GM12878 (cell line): ENCODE results near the gene OSBPL10. TPM values are rescaled to one million over a fixed set of nuclear protein-coding genes. Genes with fewer than 3 reads are reported as not detected.

Experiments
- CBX5 ChIP-seq: sonication (generic); IDR thresholded peaks from 2 replicates; pipeline ENCODE4 v1.6.1; 2016; ENCODE audit warnings: low read depth, moderate library complexity, mild to moderate bottlenecking, inconsistent platforms
- CREB1 ChIP-seq: IDR thresholded peaks from 2 replicates; pipeline ENCODE4 v1.6.1; 2012; ENCODE audit warnings: low read depth, mild to moderate bottlenecking, inconsistent platforms
- RUNX3 ChIP-seq: IDR thresholded peaks from 2 replicates; pipeline ENCODE4 v1.6.1; 2012; ENCODE audit warnings: low read length, inconsistent platforms
- YY1 ChIP-seq: IDR thresholded peaks from 2 replicates; pipeline ENCODE4 v1.6.1; 2011; ENCODE audit warnings: low read depth, mild to moderate bottlenecking, low read length
- polyA plus RNA-seq, 11 experiments: library from polyadenylated mRNA; depleted of rRNA in 4 of 11; unstranded in 6 of 11; stranded (reverse) in 5 of 11; fragments of >200 nt; fragmentation: Nextera tagmentation in 4 of 11; fragmentation: Illumina TruSeq in 1 of 11; extraction: Ambion mirVana in 4 of 11; extraction: Trizol in 1 of 11; gene quantifications; 1 replicate in 1 of 11; 2 replicates in 10 of 11; pipeline versions ENCODE4 v1.2.1 to v1.2.3, GENCODE V29; 2011 to 2016; ENCODE audit warnings: inconsistent platforms in 2 of 11, missing spikeins in 2 of 11, low read depth in 1 of 11
- total RNA-seq, 4 experiments: library from RNA; depleted of rRNA in 3 of 4; stranded (reverse); fragments of >200 nt in 3 of 4; fragmentation: Illumina TruSeq in 1 of 4; extraction: Trizol in 1 of 4; gene quantifications; 2 replicates each; pipeline versions ENCODE4 v1.2.1 to v1.2.3, GENCODE V29; 2013 to 2021
- TF ChIP-seq, protein P1 (sequence below): IDR thresholded peaks from 2 replicates; pipeline ENCODE4 v1.6.1; 2011; ENCODE audit warnings: mild to moderate bottlenecking, low read depth, low read length, moderate library complexity; ENCODE audit not compliant: insufficient replicate concordance
- TF ChIP-seq, protein P2 (sequence below): IDR thresholded peaks from 2 replicates; pipeline ENCODE4 v1.6.1; 2011; ENCODE audit warnings: borderline replicate concordance, low read depth, mild to moderate bottlenecking, moderate library complexity, low read length; ENCODE audit not compliant: insufficient read depth, poor library complexity, severe bottlenecking
- TF ChIP-seq, protein P3 (sequence below): fragments of 450-650 bp; IDR thresholded peaks from 2 replicates; pipeline ENCODE4 v1.6.1; 2017; ENCODE audit warnings: low read depth, mild to moderate bottlenecking, moderate library complexity

OSBPL10 gene
- total and polyA plus RNA-seq, 10 of the 15 experiments (the other 5 are each of a cell fraction or from before 2014, with no cell fraction given): 0.03 to 0.25 (median 0.09) TPM; not detected in 5

DNA sequence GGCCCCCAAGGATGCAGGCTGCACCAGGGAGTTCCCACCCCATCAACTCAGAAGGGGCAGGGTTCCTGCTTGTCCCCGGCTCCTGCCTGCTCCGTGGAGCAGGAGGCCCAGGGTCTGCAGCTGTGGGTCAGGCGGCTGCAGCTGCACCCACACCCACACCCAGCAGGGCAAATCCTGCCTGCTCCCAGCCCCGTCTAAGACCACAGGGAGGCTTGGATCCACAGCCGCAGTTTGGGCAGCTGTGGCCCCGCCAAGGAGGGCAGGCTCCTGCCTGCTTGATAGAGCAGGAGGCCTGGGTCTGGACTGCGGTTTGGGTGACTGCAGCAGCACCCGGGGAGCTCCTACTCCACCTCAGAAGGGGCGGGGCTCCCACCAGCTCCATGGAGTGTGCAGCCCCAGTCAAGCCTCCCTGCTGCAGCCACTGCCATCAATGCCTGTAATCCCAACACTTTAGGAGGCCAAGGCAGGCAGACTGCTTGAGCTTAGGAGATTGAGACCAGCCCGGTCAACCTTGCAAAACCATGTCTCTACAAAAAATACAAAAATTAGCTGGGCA is 163.6 kb downstream of the OSBPL10 start (continued):
- TF ChIP-seq, protein P1, sequence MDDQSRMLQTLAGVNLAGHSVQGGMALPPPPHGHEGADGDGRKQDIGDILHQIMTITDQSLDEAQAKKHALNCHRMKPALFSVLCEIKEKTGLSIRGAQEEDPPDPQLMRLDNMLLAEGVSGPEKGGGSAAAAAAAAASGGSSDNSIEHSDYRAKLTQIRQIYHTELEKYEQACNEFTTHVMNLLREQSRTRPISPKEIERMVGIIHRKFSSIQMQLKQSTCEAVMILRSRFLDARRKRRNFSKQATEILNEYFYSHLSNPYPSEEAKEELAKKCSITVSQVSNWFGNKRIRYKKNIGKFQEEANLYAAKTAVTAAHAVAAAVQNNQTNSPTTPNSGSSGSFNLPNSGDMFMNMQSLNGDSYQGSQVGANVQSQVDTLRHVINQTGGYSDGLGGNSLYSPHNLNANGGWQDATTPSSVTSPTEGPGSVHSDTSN: no peak
- TF ChIP-seq CBX5: no peak
- no peak for TF ChIP-seq YY1
- TF ChIP-seq RUNX3: no peak
- no peak for TF ChIP-seq CREB1
- TF ChIP-seq, protein P2, sequence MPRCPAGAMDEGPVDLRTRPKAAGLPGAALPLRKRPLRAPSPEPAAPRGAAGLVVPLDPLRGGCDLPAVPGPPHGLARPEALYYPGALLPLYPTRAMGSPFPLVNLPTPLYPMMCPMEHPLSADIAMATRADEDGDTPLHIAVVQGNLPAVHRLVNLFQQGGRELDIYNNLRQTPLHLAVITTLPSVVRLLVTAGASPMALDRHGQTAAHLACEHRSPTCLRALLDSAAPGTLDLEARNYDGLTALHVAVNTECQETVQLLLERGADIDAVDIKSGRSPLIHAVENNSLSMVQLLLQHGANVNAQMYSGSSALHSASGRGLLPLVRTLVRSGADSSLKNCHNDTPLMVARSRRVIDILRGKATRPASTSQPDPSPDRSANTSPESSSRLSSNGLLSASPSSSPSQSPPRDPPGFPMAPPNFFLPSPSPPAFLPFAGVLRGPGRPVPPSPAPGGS: no peak
- TF ChIP-seq, protein P3, sequence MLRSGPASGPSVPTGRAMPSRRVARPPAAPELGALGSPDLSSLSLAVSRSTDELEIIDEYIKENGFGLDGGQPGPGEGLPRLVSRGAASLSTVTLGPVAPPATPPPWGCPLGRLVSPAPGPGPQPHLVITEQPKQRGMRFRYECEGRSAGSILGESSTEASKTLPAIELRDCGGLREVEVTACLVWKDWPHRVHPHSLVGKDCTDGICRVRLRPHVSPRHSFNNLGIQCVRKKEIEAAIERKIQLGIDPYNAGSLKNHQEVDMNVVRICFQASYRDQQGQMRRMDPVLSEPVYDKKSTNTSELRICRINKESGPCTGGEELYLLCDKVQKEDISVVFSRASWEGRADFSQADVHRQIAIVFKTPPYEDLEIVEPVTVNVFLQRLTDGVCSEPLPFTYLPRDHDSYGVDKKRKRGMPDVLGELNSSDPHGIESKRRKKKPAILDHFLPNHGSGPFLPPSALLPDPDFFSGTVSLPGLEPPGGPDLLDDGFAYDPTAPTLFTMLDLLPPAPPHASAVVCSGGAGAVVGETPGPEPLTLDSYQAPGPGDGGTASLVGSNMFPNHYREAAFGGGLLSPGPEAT: no peak
